ENCODE data around the gene CHURC1.

- TF ChIP-seq TAF1 (IDR thresholded peaks at IDR 0.05; ENCODE audit: borderline replicate concordance, insufficient read depth, low read length) (no peak), POLR2AphosphoS5 (IDR thresholded peaks at IDR 0.05; ENCODE audit: low read depth, low read length) (no peak), REST (IDR thresholded peaks at IDR 0.05; ENCODE audit: insufficient read depth in 1 of 2, low read depth in 2 of 2, low read length in 2 of 2) (no peak), SIN3A (IDR thresholded peaks at IDR 0.05; ENCODE audit: borderline replicate concordance, insufficient read depth, low read length) (no peak)
These were observed 41.0 kb downstream of the CHURC1 start for GRCh38 chr14:64955297-64955696.

All from PFSK-1 (cell line).